PC-3 (cell line): ENCODE data around the gene DISC1. TPM values are rescaled to one million over a fixed set of nuclear protein-coding genes. Genes with fewer than 3 reads are reported as not detected.
A peak's percentile ranks its signal among the peaks of the same experiment; 100 is the strongest.

ENCODE experiments used
- ATAC-seq: fragments of 200-7000 bp; cut with Tn5 transposase; 2 replicates; pipeline ENCODE4 v1.9.1; 2020; ENCODE audit warnings: mild to moderate bottlenecking, moderate library complexity
- BruUV-seq: library from RNA; stranded (reverse); fragments of 400-500 nt; replicated peaks from 2 replicates; lab custom pipeline; 2021; lab: Mats Ljungman, UMichigan
- CTCF ChIA-PET: fragments of 300-600 bp; sonication (Branson Sonifier 250); formaldehyde crosslinking; loops from one replicate; lab custom pipeline; 2022; ENCODE audit warnings: antibody characterized with exemption; lab: Charles Lee
- POLR2A ChIA-PET: fragments of 300-600 bp; sonication (Branson Sonifier 250); formaldehyde crosslinking; loops from one replicate; lab custom pipeline; 2022; ENCODE audit warnings: antibody characterized with exemption; ENCODE audit not compliant: unreplicated experiment; lab: Charles Lee
- DNase-seq: peaks from one replicate; pipeline ENCODE4 v3.0.0-alpha.2; 2015
- H2AFZ ChIP-seq: fragments of 300-600 bp; sonication (generic); 2 replicates; pipeline ENCODE4 v1.6.0; 2016; ENCODE audit warnings: antibody characterized with exemption, low read length
- H3F3A ChIP-seq: fragments of 300-600 bp; sonication (generic); one replicate; pipeline ENCODE4 v1.6.0; 2017; ENCODE audit warnings: antibody characterized with exemption, low read length, control low read depth, mild to moderate bottlenecking; ENCODE audit not compliant: unreplicated experiment
- H3K27ac ChIP-seq: fragments of 300-600 bp; sonication (generic); 2 replicates; pipeline ENCODE4 v1.5.1; 2016; ENCODE audit warnings: mild to moderate bottlenecking, low read length
- H3K27me3 ChIP-seq: fragments of 300-600 bp; sonication (generic); 2 replicates; pipeline ENCODE4 v1.6.1; 2016; ENCODE audit warnings: low read length, mixed read lengths
- H3K36me3 ChIP-seq: fragments of 300-600 bp; sonication (generic); 2 replicates; pipeline ENCODE4 v1.6.1; 2016; ENCODE audit warnings: low read depth, mixed run types, low read length, mixed read lengths
- H3K4me1 ChIP-seq: fragments of 300-600 bp; sonication (generic); 2 replicates; pipeline ENCODE4 v1.5.1; 2016; ENCODE audit warnings: low read length; ENCODE audit not compliant: insufficient read depth
- H3K4me2 ChIP-seq: fragments of 300-600 bp; sonication (generic); 2 replicates; pipeline ENCODE4 v1.6.0; 2016; ENCODE audit warnings: low read length
- H3K4me3 ChIP-seq: fragments of 300-600 bp; sonication (generic); 2 replicates; pipeline ENCODE4 v1.5.1; 2016; ENCODE audit warnings: mild to moderate bottlenecking, low read length, mixed read lengths
- H3K79me2 ChIP-seq: fragments of 300-600 bp; sonication (generic); 2 replicates; pipeline ENCODE4 v1.6.1; 2017; ENCODE audit warnings: low read length, mixed read lengths
- H3K9ac ChIP-seq: fragments of 300-600 bp; sonication (generic); 2 replicates; pipeline ENCODE4 v1.6.0; 2016; ENCODE audit warnings: mild to moderate bottlenecking, low read length
- H3K9me2 ChIP-seq: fragments of 300-600 bp; sonication (generic); replicated peaks from 2 replicates; pipeline ENCODE4 v1.6.1; 2016; ENCODE audit warnings: mixed run types, low read length, mixed read lengths
- H3K9me3 ChIP-seq: fragments of 300-600 bp; sonication (generic); 2 replicates; pipeline ENCODE4 v1.6.1; 2016; ENCODE audit warnings: low read length, mixed read lengths
- H4K20me1 ChIP-seq: fragments of 300-600 bp; sonication (generic); 2 replicates; pipeline ENCODE4 v1.6.1; 2016; ENCODE audit warnings: low read length, mixed read lengths
- EZH2 ChIP-seq: fragments of 300-600 bp; sonication (generic); IDR thresholded peaks from one replicate; pipeline ENCODE4 v1.6.1; 2017; ENCODE audit warnings: antibody characterized with exemption, mild to moderate bottlenecking, low read length; ENCODE audit not compliant: unreplicated experiment
- EZH2phosphoT487 ChIP-seq: fragments of 300-600 bp; sonication (generic); IDR thresholded peaks from 2 replicates; pipeline ENCODE4 v1.6.1; 2018; ENCODE audit warnings: mild to moderate bottlenecking, antibody characterized with exemption, low read length, borderline replicate concordance
- intact Hi-C: fragments of 100-400 bp; cut with micrococcal nuclease; formaldehyde crosslinking; loops from 2 replicates; pipeline ENCODE4 v1.9.0; 2023
- total RNA-seq: library from RNA; depleted of rRNA; stranded (reverse); fragments of >200 nt; gene quantifications from 2 replicates; pipeline ENCODE4 v1.2.3, GENCODE V29; 2014
- TF ChIP-seq, protein P1 (sequence below): fragments of 300-600 bp; sonication (generic); conservative IDR thresholded peaks from 2 replicates; pipeline ENCODE4 v1.5.1; 2017; ENCODE audit warnings: antibody characterized with exemption, low read depth, mild to moderate bottlenecking, low read length

The DISC1 gene
- total RNA-seq, 1 experiment from 2014 or later: 3.4 TPM

DNA sequence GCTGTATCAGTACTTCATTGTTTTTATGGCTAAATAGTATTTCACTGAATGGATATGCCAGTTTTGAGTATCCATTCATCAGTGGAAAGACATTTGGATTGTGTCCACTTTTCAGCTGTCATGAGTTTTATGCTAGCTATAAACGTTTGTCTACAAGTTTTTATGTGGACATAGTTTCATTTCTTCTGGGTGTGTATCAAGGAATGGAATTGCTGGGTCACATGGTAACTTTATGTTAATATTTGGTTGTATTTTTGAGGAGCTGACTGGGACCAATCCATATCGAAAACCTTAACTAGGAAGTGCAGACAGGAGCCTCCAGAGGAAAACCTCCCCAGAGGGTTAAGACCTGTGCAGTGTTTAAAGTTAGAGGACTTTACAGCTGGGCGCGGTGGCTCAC lies 31.8 kb upstream of the DISC1 start:
- no peak overlapping the region for H3K27ac ChIP-seq
- H3K36me3 ChIP-seq: no peaks in the 10 kb centered on the region
- H3K4me2 ChIP-seq: no peak overlapping the region
- ChIA-PET CTCF (no interaction called here), POLR2A (no interaction called here)
- no peaks in the 10 kb centered on the region for H3K9me2 ChIP-seq
- H3K79me2 ChIP-seq: no peaks in the 10 kb centered on the region
- H3K4me3 ChIP-seq: no peak overlapping the region
- BruUV-seq: no TSS peak
- H3K4me1 ChIP-seq: peaks cover 3% of the 10 kb centered on the region; the same call in 1 of the 2 replicates
- no peaks in the 10 kb centered on the region for H4K20me1 ChIP-seq
- no peak overlapping the region for H2AFZ ChIP-seq
- intact Hi-C loops: no loop called here
- no peak for DNase-seq
- ATAC-seq: no peak
- TF ChIP-seq EZH2phosphoT487 (no peak), EZH2 (no peak)
- TF ChIP-seq, protein P1, sequence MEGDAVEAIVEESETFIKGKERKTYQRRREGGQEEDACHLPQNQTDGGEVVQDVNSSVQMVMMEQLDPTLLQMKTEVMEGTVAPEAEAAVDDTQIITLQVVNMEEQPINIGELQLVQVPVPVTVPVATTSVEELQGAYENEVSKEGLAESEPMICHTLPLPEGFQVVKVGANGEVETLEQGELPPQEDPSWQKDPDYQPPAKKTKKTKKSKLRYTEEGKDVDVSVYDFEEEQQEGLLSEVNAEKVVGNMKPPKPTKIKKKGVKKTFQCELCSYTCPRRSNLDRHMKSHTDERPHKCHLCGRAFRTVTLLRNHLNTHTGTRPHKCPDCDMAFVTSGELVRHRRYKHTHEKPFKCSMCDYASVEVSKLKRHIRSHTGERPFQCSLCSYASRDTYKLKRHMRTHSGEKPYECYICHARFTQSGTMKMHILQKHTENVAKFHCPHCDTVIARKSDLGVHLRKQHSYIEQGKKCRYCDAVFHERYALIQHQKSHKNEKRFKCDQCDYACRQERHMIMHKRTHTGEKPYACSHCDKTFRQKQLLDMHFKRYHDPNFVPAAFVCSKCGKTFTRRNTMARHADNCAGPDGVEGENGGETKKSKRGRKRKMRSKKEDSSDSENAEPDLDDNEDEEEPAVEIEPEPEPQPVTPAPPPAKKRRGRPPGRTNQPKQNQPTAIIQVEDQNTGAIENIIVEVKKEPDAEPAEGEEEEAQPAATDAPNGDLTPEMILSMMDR: no peak
- no peaks in the 10 kb centered on the region for H3F3A ChIP-seq
- no peaks in the 10 kb centered on the region for H3K9me3 ChIP-seq
- no peaks in the 10 kb centered on the region for H3K27me3 ChIP-seq
- no peak overlapping the region for H3K9ac ChIP-seq

DNA sequence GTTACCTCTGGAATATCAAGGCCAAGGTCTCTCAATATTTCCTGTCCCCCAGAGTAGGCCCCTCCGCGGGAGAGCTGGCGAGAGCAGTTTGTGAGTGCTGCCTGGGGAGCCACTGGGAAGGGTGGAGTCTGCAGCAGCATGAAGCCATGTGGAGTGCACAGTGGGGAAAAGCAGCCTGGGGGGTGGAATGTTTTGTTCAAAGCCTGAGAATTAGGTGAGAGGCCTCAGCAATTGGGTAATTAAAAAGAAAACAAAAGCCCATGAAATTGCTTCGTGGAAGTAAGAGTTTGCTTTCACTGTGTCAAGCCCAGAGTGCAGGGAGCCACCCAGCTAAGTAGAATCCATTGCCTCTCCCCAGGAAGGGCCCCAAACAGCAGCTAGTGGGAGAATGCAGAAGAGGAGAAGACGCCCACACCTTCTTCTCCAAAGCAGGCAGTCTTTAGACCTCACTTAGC lies 30.2 kb upstream of the DISC1 start:
- TF ChIP-seq EZH2phosphoT487 (no peak), EZH2 (no peak)
- TF ChIP-seq, protein P1: no peak
- H3K79me2 ChIP-seq: no peaks in the 10 kb centered on the region
- H2AFZ ChIP-seq: no peak overlapping the region
- H3K9ac ChIP-seq: no peak overlapping the region
- H3K4me3 ChIP-seq: no peak overlapping the region
- ATAC-seq (peak; percentile 22; the same call in 1 of the 2 replicates), DNase-seq (no peak)
- no peak overlapping the region for H3K4me2 ChIP-seq
- H3K27ac ChIP-seq: no peak overlapping the region
- no peaks in the 10 kb centered on the region for H3K36me3 ChIP-seq
- no peaks in the 10 kb centered on the region for H3K27me3 ChIP-seq
- H3K9me2 ChIP-seq: no peaks in the 10 kb centered on the region
- no TSS peak for BruUV-seq
- no peaks in the 10 kb centered on the region for H3K4me1 ChIP-seq
- ChIA-PET CTCF (no interaction called here), POLR2A (no interaction called here)
- H3F3A ChIP-seq: no peaks in the 10 kb centered on the region
- no peaks in the 10 kb centered on the region for H4K20me1 ChIP-seq
- no peaks in the 10 kb centered on the region for H3K9me3 ChIP-seq
- intact Hi-C loops: no loop called here

DNA sequence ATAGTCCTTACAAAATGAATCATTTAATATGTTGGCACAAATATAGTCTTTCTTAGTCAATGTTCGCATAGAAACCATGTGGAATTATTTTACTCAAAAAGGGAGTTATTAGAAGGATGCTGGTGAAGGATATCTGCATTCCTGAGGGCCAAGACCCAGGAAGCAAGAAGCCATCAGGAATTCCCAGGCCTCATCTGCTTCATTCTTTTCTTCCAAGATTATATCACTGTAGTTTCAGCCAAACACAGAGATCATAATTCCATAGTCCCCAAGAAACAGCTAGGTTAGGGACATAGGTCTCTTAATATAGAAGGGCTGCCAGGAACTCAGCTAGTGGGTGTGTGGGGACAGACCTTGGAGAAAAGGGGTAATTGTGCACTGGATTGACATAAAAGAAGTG lies 28.6 kb upstream of the DISC1 start:
- POLR2A ChIA-PET: no interaction called here
- ATAC-seq (no peak), DNase-seq (no peak)
- CTCF ChIA-PET: no interaction called here
- H3K9ac ChIP-seq: no peak overlapping the region
- H4K20me1 ChIP-seq: no peaks in the 10 kb centered on the region
- no peaks in the 10 kb centered on the region for H3K36me3 ChIP-seq
- intact Hi-C loops: no loop called here
- H3K27me3 ChIP-seq: no peaks in the 10 kb centered on the region
- no TSS peak for BruUV-seq
- TF ChIP-seq, protein P1: no peak
- TF ChIP-seq EZH2phosphoT487 (no peak), EZH2 (no peak)
- H3K9me2 ChIP-seq: no peaks in the 10 kb centered on the region
- no peak overlapping the region for H3K27ac ChIP-seq
- H3K4me3 ChIP-seq: no peak overlapping the region
- peaks cover 9% of the 10 kb centered on the region for H3K4me1 ChIP-seq
- H3K9me3 ChIP-seq: no peaks in the 10 kb centered on the region
- H3K79me2 ChIP-seq: no peaks in the 10 kb centered on the region
- no peak overlapping the region for H2AFZ ChIP-seq
- no peaks in the 10 kb centered on the region for H3F3A ChIP-seq
- H3K4me2 ChIP-seq: no peak overlapping the region
